ENCODE measurements around the gene DNAI1.

GRCh38 chr9:34508951-34509350, 50.3 kb downstream of the DNAI1 start:
- TF ChIP-seq, protein P1, sequence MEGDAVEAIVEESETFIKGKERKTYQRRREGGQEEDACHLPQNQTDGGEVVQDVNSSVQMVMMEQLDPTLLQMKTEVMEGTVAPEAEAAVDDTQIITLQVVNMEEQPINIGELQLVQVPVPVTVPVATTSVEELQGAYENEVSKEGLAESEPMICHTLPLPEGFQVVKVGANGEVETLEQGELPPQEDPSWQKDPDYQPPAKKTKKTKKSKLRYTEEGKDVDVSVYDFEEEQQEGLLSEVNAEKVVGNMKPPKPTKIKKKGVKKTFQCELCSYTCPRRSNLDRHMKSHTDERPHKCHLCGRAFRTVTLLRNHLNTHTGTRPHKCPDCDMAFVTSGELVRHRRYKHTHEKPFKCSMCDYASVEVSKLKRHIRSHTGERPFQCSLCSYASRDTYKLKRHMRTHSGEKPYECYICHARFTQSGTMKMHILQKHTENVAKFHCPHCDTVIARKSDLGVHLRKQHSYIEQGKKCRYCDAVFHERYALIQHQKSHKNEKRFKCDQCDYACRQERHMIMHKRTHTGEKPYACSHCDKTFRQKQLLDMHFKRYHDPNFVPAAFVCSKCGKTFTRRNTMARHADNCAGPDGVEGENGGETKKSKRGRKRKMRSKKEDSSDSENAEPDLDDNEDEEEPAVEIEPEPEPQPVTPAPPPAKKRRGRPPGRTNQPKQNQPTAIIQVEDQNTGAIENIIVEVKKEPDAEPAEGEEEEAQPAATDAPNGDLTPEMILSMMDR (IDR thresholded peaks at IDR 0.05; ENCODE audit: insufficient read depth, low read length): no peak
- no peak for TF ChIP-seq GABPA (IDR thresholded peaks at IDR 0.05; ENCODE audit: low read depth)
